Breast epithelium (tissue), 3 donors: Measurements from ENCODE around the gene FARP1.

ENCODE experiments used
- POLR2A ChIP-seq: fragments of 450-650 bp; IDR thresholded peaks from one replicate; pipeline ENCODE4 v1.6.1; 2016; ENCODE audit warnings: antibody characterized with exemption, mild to moderate bottlenecking, moderate library complexity
- POLR2AphosphoS5 ChIP-seq, 3 donors: sonication (generic); formaldehyde crosslinking; IDR thresholded peaks; one replicate each; pipeline ENCODE4 v1.6.1; 2017; ENCODE audit warnings: antibody characterized with exemption in 3 of 3
- TF ChIP-seq, protein P1 (sequence below), 3 donors: fragments of 450-650 bp; IDR thresholded peaks; one replicate each; pipeline ENCODE4 v1.5.1; 2016 to 2017; ENCODE audit warnings: antibody characterized with exemption in 3 of 3, mild to moderate bottlenecking in 3 of 3, moderate library complexity in 3 of 3

DNA sequence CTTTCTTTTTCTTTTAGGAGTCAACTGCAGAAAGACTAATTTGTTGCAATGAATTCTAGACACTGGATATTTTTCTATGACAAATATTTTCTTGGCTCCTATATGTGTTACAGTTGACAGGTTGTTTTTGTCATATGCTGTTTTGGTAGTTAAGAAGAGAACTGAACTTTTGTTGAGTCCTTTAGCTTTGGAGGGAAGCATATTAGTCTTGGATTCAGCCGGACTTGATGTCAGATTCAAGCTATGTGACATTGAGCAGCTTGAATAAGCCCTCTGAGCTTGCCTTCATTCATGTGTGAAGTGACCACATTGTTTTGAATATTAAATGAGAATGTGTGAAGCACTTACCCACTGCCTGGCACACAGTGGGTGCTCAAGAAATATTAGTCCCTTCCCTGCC, 216.0 kb downstream of the FARP1 start:
- TF ChIP-seq, protein P1, sequence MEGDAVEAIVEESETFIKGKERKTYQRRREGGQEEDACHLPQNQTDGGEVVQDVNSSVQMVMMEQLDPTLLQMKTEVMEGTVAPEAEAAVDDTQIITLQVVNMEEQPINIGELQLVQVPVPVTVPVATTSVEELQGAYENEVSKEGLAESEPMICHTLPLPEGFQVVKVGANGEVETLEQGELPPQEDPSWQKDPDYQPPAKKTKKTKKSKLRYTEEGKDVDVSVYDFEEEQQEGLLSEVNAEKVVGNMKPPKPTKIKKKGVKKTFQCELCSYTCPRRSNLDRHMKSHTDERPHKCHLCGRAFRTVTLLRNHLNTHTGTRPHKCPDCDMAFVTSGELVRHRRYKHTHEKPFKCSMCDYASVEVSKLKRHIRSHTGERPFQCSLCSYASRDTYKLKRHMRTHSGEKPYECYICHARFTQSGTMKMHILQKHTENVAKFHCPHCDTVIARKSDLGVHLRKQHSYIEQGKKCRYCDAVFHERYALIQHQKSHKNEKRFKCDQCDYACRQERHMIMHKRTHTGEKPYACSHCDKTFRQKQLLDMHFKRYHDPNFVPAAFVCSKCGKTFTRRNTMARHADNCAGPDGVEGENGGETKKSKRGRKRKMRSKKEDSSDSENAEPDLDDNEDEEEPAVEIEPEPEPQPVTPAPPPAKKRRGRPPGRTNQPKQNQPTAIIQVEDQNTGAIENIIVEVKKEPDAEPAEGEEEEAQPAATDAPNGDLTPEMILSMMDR (IDR thresholded peaks at IDR 0.05) = no peak
- TF ChIP-seq POLR2A (no peak), POLR2AphosphoS5 (IDR thresholded peaks at IDR 0.05) (no peak)
